ENCODE results near the gene MAPK1.
"Not testable (repeated sequence)": the region's sequence is repeated elsewhere in the genome, so short reads cannot be mapped to it uniquely, and the experiment has no call there.

GRCh38 chr22:21790849-21791610 is 76.4 kb downstream of the MAPK1 start:
- TF ChIP-seq, protein P1, sequence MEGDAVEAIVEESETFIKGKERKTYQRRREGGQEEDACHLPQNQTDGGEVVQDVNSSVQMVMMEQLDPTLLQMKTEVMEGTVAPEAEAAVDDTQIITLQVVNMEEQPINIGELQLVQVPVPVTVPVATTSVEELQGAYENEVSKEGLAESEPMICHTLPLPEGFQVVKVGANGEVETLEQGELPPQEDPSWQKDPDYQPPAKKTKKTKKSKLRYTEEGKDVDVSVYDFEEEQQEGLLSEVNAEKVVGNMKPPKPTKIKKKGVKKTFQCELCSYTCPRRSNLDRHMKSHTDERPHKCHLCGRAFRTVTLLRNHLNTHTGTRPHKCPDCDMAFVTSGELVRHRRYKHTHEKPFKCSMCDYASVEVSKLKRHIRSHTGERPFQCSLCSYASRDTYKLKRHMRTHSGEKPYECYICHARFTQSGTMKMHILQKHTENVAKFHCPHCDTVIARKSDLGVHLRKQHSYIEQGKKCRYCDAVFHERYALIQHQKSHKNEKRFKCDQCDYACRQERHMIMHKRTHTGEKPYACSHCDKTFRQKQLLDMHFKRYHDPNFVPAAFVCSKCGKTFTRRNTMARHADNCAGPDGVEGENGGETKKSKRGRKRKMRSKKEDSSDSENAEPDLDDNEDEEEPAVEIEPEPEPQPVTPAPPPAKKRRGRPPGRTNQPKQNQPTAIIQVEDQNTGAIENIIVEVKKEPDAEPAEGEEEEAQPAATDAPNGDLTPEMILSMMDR (IDR thresholded peaks at IDR 0.05; ENCODE audit: low read depth, low read length, poor library complexity, severe bottlenecking): not testable (repeated sequence)
- not testable (repeated sequence) for TF ChIP-seq EZH2phosphoT487 (IDR thresholded peaks at IDR 0.05; ENCODE audit: borderline replicate concordance, low read length)

Data from DOHH2 (cell line).